ENCODE measurements around the gene ACBD4. TPM values are rescaled to one million over a fixed set of nuclear protein-coding genes. Genes with fewer than 3 reads are reported as not detected.

Gene ACBD4
- polyA plus RNA-seq, 4 donors: 12.4 to 15.4 (median 13.5) TPM

DNA sequence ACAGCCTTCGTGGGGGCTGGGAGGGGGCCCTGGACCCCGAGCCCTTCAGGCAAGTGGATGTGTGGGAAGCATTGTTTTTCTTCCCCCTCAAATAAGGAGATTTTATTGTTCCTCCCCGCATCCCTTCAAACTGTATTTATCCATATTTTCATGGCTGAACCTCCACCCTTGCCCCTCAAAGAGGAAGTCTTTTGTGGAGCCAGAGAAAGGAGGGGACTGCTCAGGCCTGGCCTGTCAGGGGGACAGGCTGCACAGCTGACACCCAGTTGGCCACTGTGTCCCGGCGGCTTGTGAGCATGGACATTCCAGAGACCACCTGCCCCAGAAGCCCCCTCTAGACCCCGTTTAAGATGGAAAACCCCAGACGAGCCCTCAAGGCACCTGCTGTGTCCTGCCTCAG lies 42.1 kb downstream of the ACBD4 start:
- no peak for DNase-seq (ENCODE audit: low read depth in 4 of 4, low spot score in 3 of 4)

DNA sequence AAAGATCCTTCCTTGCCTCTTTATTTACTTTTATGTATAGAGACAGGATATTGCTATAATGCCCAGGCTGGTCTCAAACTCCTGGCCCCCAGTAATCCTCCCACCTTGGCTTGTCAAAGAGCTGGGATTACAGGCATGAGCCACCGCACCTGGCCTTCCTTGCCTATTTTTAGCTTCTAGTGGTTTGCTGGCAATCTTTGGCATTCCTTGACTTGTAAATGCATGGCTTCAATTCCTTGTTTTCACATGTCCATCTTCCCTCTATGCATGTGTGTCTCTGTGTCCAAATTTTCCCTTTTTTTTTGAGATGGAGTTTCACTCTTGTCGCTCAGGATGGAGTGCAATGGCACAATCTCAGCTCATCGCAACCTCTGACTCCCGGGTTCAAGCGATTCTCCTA lies 48.7 kb downstream of the ACBD4 start:
- DNase-seq (ENCODE audit: low read depth in 4 of 4, low spot score in 3 of 4): no peak

DNA sequence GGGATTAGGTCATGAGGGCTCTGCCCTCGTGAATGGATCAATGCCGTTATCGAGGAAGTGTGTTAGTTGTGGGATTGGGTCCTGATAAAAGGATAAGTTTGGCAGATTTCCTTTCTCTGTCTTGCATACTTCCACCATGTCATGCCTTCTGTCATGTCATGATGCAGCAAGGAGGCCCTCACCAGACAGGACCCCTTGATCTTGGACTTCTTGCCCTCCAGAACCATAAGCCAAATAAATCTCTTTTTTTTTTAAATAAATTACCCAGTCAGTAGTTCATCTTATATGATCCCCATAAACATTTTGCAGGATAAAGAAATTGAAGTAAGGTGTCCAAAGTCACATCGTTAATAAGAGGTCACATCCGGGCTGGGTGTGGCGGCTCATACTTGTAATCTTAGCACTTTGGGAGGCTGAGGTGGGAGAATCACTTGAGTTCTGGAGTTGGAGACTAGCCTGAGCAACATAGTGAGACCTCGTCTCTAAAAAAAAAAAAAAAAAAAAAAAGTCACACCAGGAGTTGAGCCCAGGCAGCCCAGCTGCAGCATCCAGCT lies 51.4 kb downstream of the ACBD4 start:
- DNase-seq (ENCODE audit: low read depth in 4 of 4, low spot score in 3 of 4): no peak

DNA sequence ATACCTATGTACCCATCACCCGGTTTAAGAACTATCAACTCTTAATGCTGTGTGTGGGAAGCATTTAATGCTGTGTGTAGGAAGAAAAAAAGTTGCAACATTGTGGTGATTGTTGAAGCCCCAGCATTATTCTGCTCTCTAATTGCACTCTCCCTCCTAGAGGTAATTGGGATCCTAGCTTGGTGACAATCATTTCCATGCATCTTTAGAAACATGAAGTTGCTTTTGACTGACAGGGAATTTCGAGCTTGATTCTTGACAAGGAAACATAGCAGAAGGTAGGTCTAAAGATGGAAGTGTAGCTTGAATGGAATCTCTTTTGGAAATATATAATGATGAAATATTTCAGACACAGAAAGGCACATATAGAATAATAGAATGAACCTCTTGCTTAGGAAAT lies 53.5 kb downstream of the ACBD4 start:
- DNase-seq (ENCODE audit: low read depth in 4 of 4, low spot score in 3 of 4): no peak

DNA sequence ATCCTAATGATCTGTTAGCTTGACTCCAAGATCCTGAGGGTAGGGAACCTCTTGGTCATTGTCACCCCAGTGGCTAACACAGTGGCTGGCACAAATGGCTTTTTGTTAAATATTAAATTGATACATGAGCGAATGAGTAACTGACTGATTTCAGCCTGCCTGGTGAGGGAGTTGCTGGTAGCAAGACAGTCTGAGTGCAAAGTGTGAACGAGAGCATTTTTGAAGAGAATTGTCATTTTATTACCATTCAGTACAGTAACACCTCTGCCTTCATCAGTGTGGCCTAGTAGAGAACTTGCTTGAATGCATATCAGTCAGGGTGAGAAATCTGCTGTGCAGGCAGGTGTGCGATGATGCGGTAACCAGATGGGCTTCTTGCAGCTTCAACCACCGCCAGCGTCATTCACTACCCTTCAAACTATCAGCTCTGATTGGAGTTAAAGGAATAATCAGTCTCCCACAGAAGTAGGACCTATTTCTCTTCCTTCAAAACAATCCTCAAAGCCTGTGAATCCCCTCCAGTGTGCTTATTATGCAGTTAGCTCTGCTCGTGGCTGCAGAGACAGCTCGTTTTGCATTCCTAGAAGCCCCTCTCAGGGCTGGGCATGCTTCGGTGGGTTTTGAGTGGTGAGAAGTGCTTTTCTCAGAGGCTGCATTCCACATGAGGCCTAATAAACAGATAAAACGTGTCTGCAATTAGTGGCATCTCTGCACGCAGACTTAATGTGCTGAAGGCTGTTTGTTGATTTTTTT lies 55.2 kb downstream of the ACBD4 start:
- DNase-seq (ENCODE audit: low read depth in 4 of 4, low spot score in 3 of 4): no peak

Other genes with a start within 250 kb of the ACBD4 start
- 100 to 1,000 TPM; 101 to 120 (median 114) TPM for gene EFTUD2, start 236.2 kb upstream of the ACBD4 start, polyA plus RNA-seq (ENCODE audit: insufficient read length in 4 of 4)
- under 1 TPM; 0.40 to 0.74 (median 0.52) TPM for gene GFAP, start 220.2 kb upstream of the ACBD4 start, polyA plus RNA-seq (ENCODE audit: insufficient read length in 4 of 4)
- gene KIF18B, start 187.9 kb upstream of the ACBD4 start, polyA plus RNA-seq (ENCODE audit: insufficient read length in 4 of 4): 10 to 100 TPM; 10.5 to 12.3 (median 11.3) TPM
- 1 to 10 TPM; 1.7 to 4.0 (median 2.1) TPM for gene C1QL1, start 167.4 kb upstream of the ACBD4 start, polyA plus RNA-seq (ENCODE audit: insufficient read length in 4 of 4)
- gene DCAKD, start 84.1 kb upstream of the ACBD4 start, polyA plus RNA-seq (ENCODE audit: insufficient read length in 4 of 4): 10 to 100 TPM; 49.7 to 59.9 (median 52.8) TPM
- 10 to 100 TPM; 65.8 to 73.9 (median 67.3) TPM for gene NMT1, start 74.4 kb upstream of the ACBD4 start, polyA plus RNA-seq (ENCODE audit: insufficient read length in 4 of 4)
- 10 to 100 TPM; 24.3 to 38.3 (median 27.9) TPM for gene PLCD3, start 3.2 kb upstream of the ACBD4 start, polyA plus RNA-seq (ENCODE audit: insufficient read length in 4 of 4)
- 10 to 100 TPM; 41.5 to 47.5 (median 42.9) TPM for gene HEXIM1, start 12.8 kb downstream of the ACBD4 start, polyA plus RNA-seq (ENCODE audit: insufficient read length in 4 of 4)
- 10 to 100 TPM; 12.8 to 16.5 (median 13.5) TPM for gene HEXIM2, start 26.2 kb downstream of the ACBD4 start, polyA plus RNA-seq (ENCODE audit: insufficient read length in 4 of 4)
- 1 to 10 TPM; 5.3 to 8.1 (median 5.9) TPM for gene FMNL1, start 86.2 kb downstream of the ACBD4 start, polyA plus RNA-seq (ENCODE audit: insufficient read length in 4 of 4)
- gene SPATA32, start 126.4 kb downstream of the ACBD4 start, polyA plus RNA-seq (ENCODE audit: insufficient read length in 4 of 4): under 1 TPM in 3 of 4 donors, not detected in 1; 0.13 to 0.19 (median 0.17) TPM
- gene MAP3K14, start 181.3 kb downstream of the ACBD4 start, polyA plus RNA-seq (ENCODE audit: insufficient read length in 4 of 4): 1 to 10 TPM; 5.2 to 6.4 (median 5.7) TPM

Measured in right renal pelvis (tissue), 4 donors.